GM11168 (cell line): ENCODE data around the gene TMEM25.
"Not testable (repeated sequence)": the region's sequence is repeated elsewhere in the genome, so short reads cannot be mapped to it uniquely, and the experiment has no call there.

Experiments
- in situ Hi-C: fragments of 300-500 bp; cut with MboI; formaldehyde crosslinking; loops from one replicate; pipeline ENCODE4 v1.12.0; 2022; ENCODE audit warnings: low sequenced_read_pairs; ENCODE audit not compliant: unreplicated experiment

Gene TMEM25

GRCh38 chr11:118530180-118530682 lies 761 bp upstream of the TMEM25 start:
- in situ Hi-C loops, result no loop called here

- in situ Hi-C loops, result no loop called here
These were observed 649 bp downstream of the TMEM25 start for GRCh38 chr11:118531597-118532084.

GRCh38 chr11:118532091-118532490 lies 1.1 kb downstream of the TMEM25 start:
- in situ Hi-C loops, result no loop called here

GRCh38 chr11:118532852-118533768 lies 2.1 kb downstream of the TMEM25 start:
- in situ Hi-C loops, result no loop called here

- in situ Hi-C loops, result no loop called here
These were observed 3.1 kb downstream of the TMEM25 start for GRCh38 chr11:118533769-118534729.

- in situ Hi-C loops, result no loop called here
These were observed 4.3 kb downstream of the TMEM25 start for GRCh38 chr11:118535261-118535660.

GRCh38 chr11:118536726-118537125 lies 5.7 kb downstream of the TMEM25 start:
- in situ Hi-C loops, result no loop called here

- in situ Hi-C loops, result no loop called here
These were observed 6.5 kb downstream of the TMEM25 start for GRCh38 chr11:118537409-118537980.

- in situ Hi-C loops, result no loop called here
These were observed 13.1 kb downstream of the TMEM25 start for GRCh38 chr11:118544010-118544646.

- in situ Hi-C loops, result no loop called here
These were observed 13.6 kb downstream of the TMEM25 start for GRCh38 chr11:118544647-118545010.

- in situ Hi-C loops, result no loop called here
These were observed 14.5 kb downstream of the TMEM25 start for GRCh38 chr11:118545533-118545932.

- in situ Hi-C loops, result no loop called here
These were observed 16.1 kb downstream of the TMEM25 start for GRCh38 chr11:118547132-118547531.

GRCh38 chr11:118552341-118552740 lies 21.3 kb downstream of the TMEM25 start:
- in situ Hi-C loops, result no loop called here

GRCh38 chr11:118560806-118561205 lies 29.8 kb downstream of the TMEM25 start:
- in situ Hi-C loops, result loop anchor here (10.0 kb wide), 1 partner anchor 56 kb away; no protein-coding TSS in a partner anchor

- in situ Hi-C loops, result loop anchor here (10.0 kb wide), 1 partner anchor 60 kb away; no protein-coding TSS in a partner anchor
These were observed 34.1 kb downstream of the TMEM25 start for GRCh38 chr11:118565051-118565450.

GRCh38 chr11:118569670-118570069 lies 38.7 kb downstream of the TMEM25 start:
- in situ Hi-C loops, result loop anchor here (10.0 kb wide), 1 partner anchor 65 kb away; no protein-coding TSS in a partner anchor

GRCh38 chr11:118570787-118571186 lies 39.8 kb downstream of the TMEM25 start:
- in situ Hi-C loops, result no loop called here

- in situ Hi-C loops, result not testable (repeated sequence)
These were observed 40.7 kb downstream of the TMEM25 start for GRCh38 chr11:118571701-118572060.
